Activated T-cell treated with anti-CD3 and anti-CD28 coated beads for 24 hours (primary cell): ENCODE results near the gene MARVELD2.
A peak's percentile ranks its signal among the peaks of the same experiment; 100 is the strongest.
"Not testable (repeated sequence)": the region's sequence is repeated elsewhere in the genome, so short reads cannot be mapped to it uniquely, and the experiment has no call there.

Experiments used
- DNase-seq: peaks from one replicate; pipeline ENCODE4 v3.0.0-alpha.2; 2020; ENCODE audit warnings: low read depth

Gene MARVELD2

DNA sequence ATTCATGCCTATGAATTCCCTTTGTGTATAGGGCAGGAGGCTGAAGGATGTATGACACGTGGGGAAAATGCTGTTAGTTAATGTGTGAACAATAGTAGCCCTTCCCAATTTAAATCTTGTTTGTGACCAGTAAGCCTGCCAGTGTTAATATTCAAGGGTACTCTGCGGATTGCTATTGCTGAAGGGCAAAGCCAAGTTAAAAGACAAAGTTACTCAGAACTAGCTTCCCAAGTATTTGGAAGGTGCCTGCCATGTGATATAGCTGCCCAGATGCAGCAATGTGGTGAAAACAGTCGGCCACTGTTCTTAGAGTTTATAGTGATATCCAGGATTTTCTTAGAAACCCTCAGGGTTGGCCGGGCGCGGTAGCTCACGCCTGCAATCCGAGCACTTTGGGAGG lies 34.6 kb downstream of the MARVELD2 start:
- DNase-seq: no peak

DNA sequence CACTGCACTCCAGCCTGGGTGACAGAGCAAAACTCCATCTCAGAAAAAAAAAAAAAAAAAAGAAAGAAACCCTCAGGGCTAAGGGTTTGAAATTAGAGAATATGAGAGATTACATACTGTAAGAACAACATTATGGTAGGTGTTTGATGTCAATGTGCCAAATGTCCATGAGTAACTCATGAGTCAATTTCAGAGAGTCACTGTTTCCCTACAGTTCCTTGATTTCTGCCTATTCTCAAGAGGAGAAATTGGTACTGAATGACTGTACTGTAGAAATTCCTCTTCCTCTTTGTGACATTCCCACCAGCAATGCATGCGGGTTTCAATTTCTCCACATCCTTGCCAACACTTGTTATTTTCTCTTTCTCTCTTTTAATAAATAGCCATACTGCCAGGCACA lies 35.2 kb downstream of the MARVELD2 start:
- DNase-seq: no peak

DNA sequence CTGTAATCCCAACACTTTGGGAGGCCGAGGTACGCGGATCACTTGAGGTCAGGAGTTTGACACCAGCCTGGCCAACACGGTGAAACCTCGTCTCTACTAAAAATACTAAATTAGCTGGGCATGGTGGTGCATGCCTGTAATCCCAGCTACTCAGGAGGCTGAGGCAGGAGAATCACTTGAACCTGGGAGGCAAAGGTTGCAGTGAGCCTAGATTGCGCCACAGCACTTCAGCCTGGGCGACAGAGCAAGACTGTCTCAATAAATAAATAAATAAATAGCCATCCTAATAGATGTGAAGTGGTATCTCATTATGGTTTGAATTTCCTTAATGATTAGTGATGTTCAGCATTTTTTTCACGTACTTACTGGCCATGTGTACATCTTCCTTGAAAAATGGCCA lies 35.6 kb downstream of the MARVELD2 start:
- DNase-seq: not testable (repeated sequence)

DNA sequence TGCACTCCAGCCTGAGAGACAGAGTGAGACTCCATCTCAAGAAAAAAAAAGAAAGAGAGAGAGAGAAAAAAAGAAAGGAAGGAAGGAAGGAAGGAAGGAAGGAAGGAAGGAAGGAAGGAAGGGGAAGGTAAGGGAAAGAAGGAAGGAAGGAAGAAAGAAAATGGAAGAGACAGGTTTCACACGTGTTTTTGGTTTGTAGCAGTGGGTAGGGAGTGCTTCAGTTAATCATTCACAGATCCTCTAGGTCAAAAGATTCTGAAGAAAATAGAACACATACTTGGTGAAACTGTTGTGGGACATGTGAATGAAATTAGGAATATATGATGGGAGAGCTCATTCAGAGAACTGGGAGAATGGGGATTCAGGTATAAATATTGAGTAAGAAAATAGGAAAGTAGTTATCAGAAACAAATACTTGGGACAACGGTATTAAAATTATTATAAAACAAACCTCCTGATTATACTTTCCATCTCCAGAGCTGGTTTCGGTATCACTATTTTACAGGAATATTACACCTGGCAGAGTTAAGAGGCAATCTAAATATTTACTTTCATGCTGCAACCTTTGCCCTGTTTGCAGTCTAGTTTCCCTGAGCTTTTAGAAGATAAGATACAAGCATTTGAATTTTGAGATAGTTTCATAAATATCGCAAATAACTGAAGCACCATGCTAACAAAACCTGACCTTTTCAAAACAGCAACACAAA lies 37.2 kb downstream of the MARVELD2 start:
- DNase-seq: no peak

DNA sequence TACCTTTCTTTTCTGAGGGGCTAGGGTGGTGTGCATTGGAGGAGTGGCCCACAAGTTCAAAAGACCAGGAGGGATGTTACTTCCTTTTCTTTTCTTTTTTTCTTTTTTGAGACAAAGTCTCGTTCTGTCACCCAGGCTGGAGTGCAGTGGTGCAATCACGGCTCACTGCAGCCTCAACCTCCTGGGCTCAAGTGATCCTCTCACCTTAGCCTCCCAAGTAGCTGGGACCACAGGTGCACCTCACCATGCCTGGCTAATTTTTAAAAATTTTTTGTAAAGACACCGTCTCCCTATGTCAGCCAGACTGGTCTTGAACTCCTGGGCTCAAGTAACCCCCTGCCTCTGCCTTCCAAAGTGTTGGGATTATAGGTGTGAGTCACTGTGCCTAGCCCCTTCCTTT lies 38.6 kb downstream of the MARVELD2 start:
- DNase-seq: not testable (repeated sequence)

DNA sequence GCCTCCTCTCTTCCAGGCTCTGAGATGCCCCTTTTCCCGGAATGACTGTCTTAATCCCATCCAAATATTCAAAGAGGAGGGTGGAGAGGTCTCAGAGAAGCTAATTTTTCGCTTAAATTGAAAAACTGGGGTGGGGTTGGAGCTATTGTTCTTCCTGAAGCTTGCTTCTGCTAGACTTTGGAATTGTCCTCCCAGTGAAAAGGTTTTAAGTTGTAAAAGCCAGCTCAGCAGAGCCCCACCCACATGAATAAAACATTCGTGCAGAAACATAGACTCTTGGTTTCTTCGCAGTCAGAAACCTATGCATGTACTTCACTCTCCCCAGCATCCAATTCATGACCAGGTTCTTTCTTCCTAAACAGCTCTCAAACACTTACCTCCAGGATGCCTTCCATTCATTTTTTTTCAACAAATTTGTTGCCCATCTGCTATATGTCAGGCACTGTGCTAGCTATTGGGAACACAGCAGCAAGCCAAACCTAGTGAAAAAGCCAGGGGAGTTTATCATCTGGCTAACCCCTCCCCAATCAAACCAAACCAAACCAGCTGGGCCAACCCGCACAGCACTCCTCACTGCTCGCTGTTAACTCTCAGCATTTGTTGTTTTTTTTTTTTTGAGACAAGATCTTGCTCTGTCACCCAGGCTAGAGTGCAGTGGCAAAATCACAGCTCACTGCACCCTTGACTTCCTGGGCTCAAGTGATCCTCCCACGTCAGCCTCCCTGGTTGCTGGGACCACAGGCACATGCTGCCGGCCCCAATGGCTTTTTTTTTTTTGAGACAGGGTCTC lies 39.7 kb downstream of the MARVELD2 start:
- DNase-seq: no peak

DNA sequence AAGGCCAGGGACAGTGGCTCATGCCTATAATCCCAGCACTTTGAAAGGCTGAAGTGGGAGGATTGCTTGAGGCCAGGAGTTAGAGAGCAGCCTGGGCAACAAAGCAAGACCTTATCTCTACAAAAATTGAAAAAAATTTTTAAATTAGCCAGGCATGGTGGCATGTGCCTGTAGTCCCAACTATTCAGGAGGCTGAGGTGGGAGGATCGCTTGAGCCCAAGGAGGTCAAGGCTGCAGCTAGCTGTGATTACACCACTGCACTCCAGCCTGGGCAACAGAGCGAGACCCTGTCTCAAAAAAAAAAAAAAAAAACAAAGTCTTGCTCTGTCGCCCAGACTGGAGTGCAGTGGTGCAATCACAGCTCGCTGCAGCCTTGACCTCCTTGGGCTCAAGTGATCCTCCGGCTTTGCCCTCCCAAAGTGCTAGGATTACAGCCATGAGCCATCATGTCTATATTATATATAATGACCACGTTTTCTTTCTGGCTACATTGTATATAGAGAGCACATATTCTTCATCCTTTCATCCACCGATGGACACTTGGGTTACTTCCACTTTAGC lies 40.6 kb downstream of the MARVELD2 start:
- DNase-seq: not testable (repeated sequence)

DNA sequence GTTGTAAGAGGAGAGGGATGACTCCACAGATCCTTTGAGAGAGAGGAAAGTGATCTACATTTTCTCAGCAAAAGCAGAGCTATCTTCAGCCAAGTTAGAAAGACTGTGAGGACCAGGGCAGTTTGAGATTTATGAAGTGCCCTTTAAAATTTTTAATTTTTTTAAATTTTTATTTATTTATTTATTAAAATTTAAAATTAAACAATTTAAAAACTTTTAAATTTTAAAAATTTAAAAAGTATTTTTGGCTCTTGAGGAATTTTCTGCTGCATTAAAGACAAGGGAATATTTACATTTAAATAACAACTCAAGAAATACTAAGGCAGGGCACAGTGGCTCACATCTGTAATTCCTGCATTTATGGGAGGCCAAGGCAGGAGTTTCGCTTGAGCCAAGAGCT lies 47.3 kb downstream of the MARVELD2 start:
- DNase-seq: no peak

- DNase-seq: not testable (repeated sequence)
Measured at GRCh38 chr5:69466375-69466774, 51.5 kb downstream of the MARVELD2 start.

DNA sequence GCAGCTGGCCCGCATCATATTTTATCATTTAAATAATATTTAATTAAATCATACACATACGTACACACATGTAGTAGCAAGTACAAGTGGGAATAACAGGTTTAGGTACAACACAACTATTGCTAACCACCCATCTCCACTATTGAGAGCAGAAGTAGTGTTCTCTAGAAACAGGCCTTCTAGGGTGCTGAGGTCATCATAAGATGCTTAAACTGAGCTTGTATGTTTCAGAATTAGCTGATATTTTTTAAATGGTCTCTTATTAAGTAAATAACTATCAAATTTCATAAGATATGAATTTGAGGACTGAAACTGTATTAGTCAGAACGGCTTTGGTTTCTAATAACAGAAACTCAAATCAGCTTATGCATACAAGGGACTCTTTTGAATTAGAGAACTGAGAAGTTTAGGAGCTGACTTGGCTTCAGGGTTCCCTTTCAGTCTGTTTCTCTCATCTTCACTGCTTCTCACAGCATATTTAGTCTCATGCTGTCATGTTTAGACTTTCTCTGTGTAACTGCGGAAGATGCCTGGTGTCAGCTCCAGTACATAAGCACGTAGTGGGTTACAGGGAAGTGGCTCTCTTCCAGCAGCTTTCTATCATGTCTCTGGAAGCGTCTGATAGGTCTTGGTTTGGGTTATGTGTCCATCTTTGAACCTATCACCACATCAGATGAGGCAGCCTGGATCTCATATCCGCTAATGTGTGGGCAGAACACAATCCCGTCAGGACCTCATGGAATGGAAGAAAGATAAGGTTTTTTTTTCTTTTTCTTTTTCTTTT lies 52.7 kb downstream of the MARVELD2 start:
- no peak for DNase-seq

- no peak for DNase-seq
Measured at GRCh38 chr5:69468631-69469030, 53.7 kb downstream of the MARVELD2 start.

GRCh38 chr5:69471516-69471915 lies 56.6 kb downstream of the MARVELD2 start:
- not testable (repeated sequence) for DNase-seq

DNA sequence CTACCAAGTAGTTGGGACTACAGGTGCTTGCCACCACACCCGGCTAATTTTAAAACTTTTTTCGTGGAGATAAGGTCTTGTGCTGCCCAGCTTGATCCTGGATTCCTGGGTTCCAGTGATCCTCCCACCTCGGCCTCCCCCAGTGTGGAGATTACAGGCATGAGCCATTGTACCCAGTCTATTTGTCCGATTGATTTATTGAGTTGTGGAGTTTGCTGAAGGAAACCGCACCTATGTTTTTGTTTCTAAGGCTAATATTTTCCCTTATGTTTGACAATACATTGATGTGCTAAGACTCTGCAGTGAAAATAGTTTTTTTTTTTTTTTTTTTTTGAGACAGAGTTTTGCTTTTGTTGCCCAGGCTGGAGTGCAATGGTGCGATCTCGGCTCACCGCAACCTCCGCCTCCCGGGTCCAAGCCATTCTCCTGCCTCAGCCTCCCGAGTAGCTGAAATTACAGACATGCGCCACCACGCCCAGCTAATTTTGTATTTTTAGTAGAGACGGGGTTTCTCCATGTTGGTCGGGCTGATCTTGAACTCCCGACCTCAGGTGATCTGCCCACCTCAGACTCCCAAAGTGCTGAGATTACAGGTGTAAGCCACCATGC lies 57.7 kb downstream of the MARVELD2 start:
- DNase-seq: not testable (repeated sequence)

DNA sequence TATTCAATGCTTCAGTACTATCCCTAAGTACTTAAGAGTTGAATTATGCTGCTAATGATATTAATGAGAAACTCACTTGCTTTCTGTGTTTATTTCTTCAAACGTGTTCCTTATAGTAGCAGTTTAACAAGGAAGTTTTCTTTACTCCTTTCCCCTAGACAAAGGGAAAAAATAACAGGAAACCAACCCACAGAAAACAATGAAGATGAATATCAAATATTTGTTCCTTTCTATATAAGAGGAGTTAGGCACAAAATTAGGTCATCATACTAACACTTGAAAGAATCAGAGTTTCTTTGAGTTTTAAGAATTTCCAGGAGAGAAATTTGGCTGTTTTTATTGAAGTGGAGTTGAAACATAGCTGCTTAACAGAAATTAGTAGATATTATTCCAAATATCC lies 62.3 kb downstream of the MARVELD2 start:
- no peak for DNase-seq

GRCh38 chr5:69478296-69478695 lies 63.4 kb downstream of the MARVELD2 start:
- not testable (repeated sequence) for DNase-seq

- no peak for DNase-seq
Measured at GRCh38 chr5:69484891-69485290, 70.0 kb downstream of the MARVELD2 start.

DNA sequence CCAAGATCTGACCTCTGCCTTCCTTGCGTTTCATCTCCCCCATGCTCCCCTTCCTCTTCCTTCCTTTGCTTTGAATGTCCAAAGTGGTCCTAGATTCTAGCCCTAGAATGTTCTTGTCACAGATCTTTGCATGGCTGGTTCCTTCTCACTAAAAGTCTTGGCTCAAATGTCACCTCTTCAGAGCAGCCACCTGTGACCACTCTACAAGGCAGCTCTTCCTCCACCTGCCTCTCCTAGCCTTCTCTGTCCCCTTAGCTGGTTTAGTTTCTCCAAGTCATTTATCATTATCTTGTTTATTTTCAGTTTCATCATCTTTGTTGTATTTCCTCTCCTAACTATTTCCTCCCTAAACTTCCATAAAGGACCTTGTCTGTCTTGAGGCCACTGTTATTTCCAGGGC lies 70.6 kb downstream of the MARVELD2 start:
- no peak for DNase-seq

- no peak for DNase-seq
Measured at GRCh38 chr5:69489246-69489645, 74.3 kb downstream of the MARVELD2 start.

GRCh38 chr5:69491027-69491426 lies 76.1 kb downstream of the MARVELD2 start:
- DNase-seq: no peak

- no peak for DNase-seq
Measured at GRCh38 chr5:69491838-69492390, 77.0 kb downstream of the MARVELD2 start.

DNA sequence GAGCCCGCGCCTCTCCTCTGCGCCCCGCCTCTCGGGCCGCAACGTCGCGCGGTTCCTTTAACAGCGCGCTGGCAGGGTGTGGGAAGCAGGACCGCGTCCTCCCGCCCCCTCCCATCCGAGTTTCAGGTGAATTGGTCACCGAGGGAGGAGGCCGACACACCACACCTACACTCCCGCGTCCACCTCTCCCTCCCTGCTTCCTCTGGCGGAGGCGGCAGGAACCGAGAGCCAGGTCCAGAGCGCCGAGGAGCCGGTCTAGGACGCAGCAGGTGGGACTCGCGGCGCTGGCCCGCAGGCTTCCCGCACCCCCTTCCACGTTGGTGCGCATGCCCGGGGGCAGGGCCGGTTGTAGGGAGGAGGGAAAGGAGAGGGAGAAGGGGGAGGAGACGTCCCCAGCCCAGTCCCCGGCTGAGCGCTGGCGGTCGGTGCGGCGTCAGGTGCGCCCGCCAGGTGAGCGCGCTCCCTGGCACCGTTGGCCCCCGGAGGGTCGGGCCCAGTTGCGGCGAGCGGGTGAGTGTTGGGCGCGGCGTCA lies 77.5 kb downstream of the MARVELD2 start, which contains the start of gene OCLN:
OCLN (plus strand) TSS at position 400 of the 532 bp plus-strand sequence. CDS start 11,455 bp downstream, outside the sequence.
- DNase-seq: peak; percentile 4
